HepG2 (cell line): ENCODE measurements around the gene SFMBT1. TPM values are rescaled to one million over a fixed set of nuclear protein-coding genes. Genes with fewer than 3 reads are reported as not detected.

Source experiments
- ATAC-seq: fragments of 200-7000 bp; cut with Tn5 transposase; 3 replicates; pipeline ENCODE4 v1.9.1; 2020; ENCODE audit warnings: mild to moderate bottlenecking, moderate library complexity
- BruUV-seq: library from RNA; stranded (reverse); fragments of 400-500 nt; replicated peaks from 2 replicates; lab custom pipeline; 2021; lab: Mats Ljungman, UMichigan
- CTCF ChIA-PET: fragments of 300-600 bp; formaldehyde crosslinking; extraction: SDS; loops from one replicate; lab custom pipeline; 2021; ENCODE audit warnings: low total read pairs, inconsistent platforms, low intra/inter-chr PET ratio; lab: Yijun Ruan, JAX
- POLR2A ChIA-PET: fragments of 350-600 bp; sonication (Branson Sonifier 250); formaldehyde crosslinking; loops from one replicate; lab custom pipeline; 2020; ENCODE audit warnings: antibody characterized with exemption, inconsistent platforms; lab: Yijun Ruan, JAX
- DNase-seq: peaks from one replicate; pipeline ENCODE4 v3.0.0-alpha.2; 2015; ENCODE audit warnings: low spot score
- FAIRE-seq: peaks from 3 replicates; lab custom pipeline; 2011; peaks lifted over from hg19 to GRCh38; lab: Jason Lieb, UNC
- H2AFZ ChIP-seq: one replicate; pipeline ENCODE4 v1.6.1; 2011; ENCODE audit warnings: low read length, inconsistent platforms
- H3K27ac ChIP-seq: fragments of 300-600 bp; 3 replicates; pipeline ENCODE4 v1.8.0; 2011; ENCODE audit warnings: mixed run types, mild to moderate bottlenecking, mixed read lengths, low read length, inconsistent platforms; ENCODE audit not compliant: insufficient read depth; ENCODE audit errors: extremely low read length
- H3K27me3 ChIP-seq, 2 experiments: fragments of 200-600 bp in 1 of 2; 2 replicates in 1 of 2; 3 replicates in 1 of 2; pipeline versions ENCODE4 v1.6.0 to v1.8.0; 2011; ENCODE audit warnings: low read length in 2 of 2, mild to moderate bottlenecking in 2 of 2, moderate library complexity in 2 of 2, inconsistent platforms in 1 of 2; ENCODE audit not compliant: insufficient read depth in 2 of 2, control insufficient read depth in 1 of 2
- H3K36me3 ChIP-seq, 2 experiments: fragments of 200-600 bp in 1 of 2; replicated peaks in 1 of 2; 2 replicates in 1 of 2; 3 replicates in 1 of 2; pipeline versions ENCODE4 v1.5.1 to v1.8.0; 2011; ENCODE audit warnings: low read length in 2 of 2, inconsistent platforms in 1 of 2; ENCODE audit not compliant: insufficient read depth in 2 of 2, control insufficient read depth in 1 of 2
- H3K4me1 ChIP-seq: 2 replicates; pipeline ENCODE4 v1.5.1; 2012; ENCODE audit warnings: low read length, inconsistent platforms; ENCODE audit not compliant: insufficient read depth
- H3K4me2 ChIP-seq: 2 replicates; pipeline ENCODE4 v1.6.0; 2011; ENCODE audit warnings: low read depth, low read length, inconsistent platforms
- H3K4me3 ChIP-seq, 3 experiments: fragments of 200-600 bp in 1 of 3; sonication (generic), shearing (Covaris generic) in 1 of 3; replicated peaks in 1 of 3; 2 replicates each; pipeline ENCODE4 v1.5.1; 2011 to 2016; ENCODE audit warnings: low read length in 3 of 3, inconsistent platforms in 2 of 3, low read depth in 2 of 3, mild to moderate bottlenecking in 2 of 3, control low read depth in 1 of 3, mixed read lengths in 1 of 3; ENCODE audit not compliant: insufficient read depth in 1 of 3
- H3K79me2 ChIP-seq: one replicate; pipeline ENCODE4 v1.6.1; 2011; ENCODE audit warnings: low read length, inconsistent platforms; ENCODE audit not compliant: insufficient read depth
- H3K9ac ChIP-seq: 2 replicates; pipeline ENCODE4 v1.6.0; 2011; ENCODE audit warnings: mild to moderate bottlenecking, low read depth, low read length, inconsistent platforms; ENCODE audit not compliant: insufficient read depth
- H3K9me3 ChIP-seq: 2 replicates; pipeline ENCODE4 v1.5.1; 2012; ENCODE audit warnings: mild to moderate bottlenecking, low read length
- H4K20me1 ChIP-seq: 2 replicates; pipeline ENCODE4 v1.6.0; 2011; ENCODE audit warnings: inconsistent platforms, mild to moderate bottlenecking, low read length, moderate library complexity; ENCODE audit not compliant: insufficient read depth
- ATF4 ChIP-seq, 2 experiments: fragments of 450-650 bp in 1 of 2; sonication (generic) in 1 of 2; formaldehyde crosslinking; IDR thresholded peaks; 2 replicates each; pipeline versions ENCODE4 v1.5.0 to v1.8.0; 2020 to 2022; ENCODE audit warnings: mild to moderate bottlenecking in 1 of 2, missing genetic modification reagents in 1 of 2
- EED ChIP-seq: sonication (generic); formaldehyde crosslinking; IDR thresholded peaks from 2 replicates; pipeline ENCODE4 v1.5.0; 2020; ENCODE audit warnings: mild to moderate bottlenecking, missing genetic modification reagents
- PHB2 ChIP-seq: fragments of 450-650 bp; IDR thresholded peaks from 2 replicates; pipeline ENCODE4 v1.6.1; 2018; ENCODE audit not compliant: partially characterized antibody
- PRMT3 ChIP-seq: sonication (generic); formaldehyde crosslinking; IDR thresholded peaks from 2 replicates; pipeline ENCODE4 v1.8.1; 2022; ENCODE audit warnings: low read depth, mild to moderate bottlenecking, moderate library complexity, missing genetic modification reagents, borderline replicate concordance
- SAFB2 ChIP-seq: sonication (generic); formaldehyde crosslinking; IDR thresholded peaks from 2 replicates; pipeline ENCODE4 v1.5.1; 2020; ENCODE audit warnings: missing genetic modification reagents, low read depth, mild to moderate bottlenecking, borderline replicate concordance
- USF2 ChIP-seq, 2 experiments: sonication (generic) in 1 of 2; formaldehyde crosslinking in 1 of 2; IDR thresholded peaks; 2 replicates each; pipeline versions ENCODE4 v1.5.1 to v1.6.1; 2011 to 2020; ENCODE audit warnings: borderline replicate concordance in 1 of 2, low read depth in 1 of 2, low read length in 1 of 2, mild to moderate bottlenecking in 1 of 2, missing genetic modification reagents in 1 of 2, moderate library complexity in 1 of 2
- YY1 ChIP-seq: IDR thresholded peaks from 2 replicates; pipeline ENCODE4 v1.6.1; 2011; ENCODE audit warnings: low read length, low read depth, moderate library complexity, mild to moderate bottlenecking; ENCODE audit not compliant: insufficient read depth, insufficient replicate concordance
- ZFAT ChIP-seq: sonication (generic); formaldehyde crosslinking; conservative IDR thresholded peaks from 2 replicates; pipeline ENCODE4 v1.8.1; 2023; ENCODE audit warnings: missing genetic modification reagents, inconsistent platforms
- ZNF362 ChIP-seq: sonication (generic); formaldehyde crosslinking; IDR thresholded peaks from 2 replicates; pipeline ENCODE4 v1.4.0; 2020; ENCODE audit warnings: missing genetic modification reagents, mild to moderate bottlenecking, borderline replicate concordance
- ZNF512 ChIP-seq: sonication (generic); formaldehyde crosslinking; IDR thresholded peaks from 2 replicates; pipeline ENCODE4 v1.4.0; 2020; ENCODE audit warnings: mild to moderate bottlenecking, missing genetic modification reagents
- ZNF772 ChIP-seq: sonication (generic); formaldehyde crosslinking; IDR thresholded peaks from 2 replicates; pipeline ENCODE4 v1.5.0; 2020; ENCODE audit warnings: mild to moderate bottlenecking, missing genetic modification reagents
- WGBS: methylation state at CpG from one replicate; pipeline ENCODE4 v1.1.6; 2017; ENCODE audit warnings: low lambda C conversion rate; 5-methylcytosine and 5-hydroxymethylcytosine counted together
- in situ Hi-C: cut with HindIII; loops from 2 replicates; pipeline ENCODE4 v1.10.0; 2017; ENCODE audit warnings: low pct_unique_long_range_greater_than_20kb; ENCODE audit not compliant: extremely low pct_ligation_motif_present
- intact Hi-C: fragments of 100-400 bp; cut with micrococcal nuclease; formaldehyde crosslinking; loops from one replicate; pipeline ENCODE4 v1.10.0; 2022; ENCODE audit not compliant: unreplicated experiment
- polyA plus RNA-seq, 8 experiments: library from polyadenylated mRNA; depleted of rRNA in 3 of 8; stranded (reverse) in 7 of 8; unstranded in 1 of 8; fragments of >200 nt; fragmentation: Illumina TruSeq in 4 of 8; extraction: Trizol in 4 of 8; gene quantifications; 2 replicates each; pipeline versions ENCODE4 v1.2.1 to v1.2.3, GENCODE V29; 2011 to 2016; ENCODE audit warnings: low read depth in 4 of 8, missing spikeins in 1 of 8, mixed read lengths in 1 of 8; ENCODE audit not compliant: insufficient read depth in 1 of 8
- total RNA-seq, 5 experiments: library from RNA; depleted of rRNA; stranded (reverse); fragments of >200 nt; fragmentation: Illumina TruSeq; extraction: Trizol; gene quantifications; 2 replicates each; pipeline ENCODE4 v1.2.3, GENCODE V29; 2016; ENCODE audit warnings: low read depth in 1 of 5
- TF ChIP-seq, protein P1 (sequence below): sonication (generic); formaldehyde crosslinking; IDR thresholded peaks from 2 replicates; pipeline ENCODE4 v1.4.0; 2020; ENCODE audit warnings: missing genetic modification reagents

Gene SFMBT1
- total and polyA plus RNA-seq, 2 of the 13 experiments (the other 11 are each of a cell fraction or from before 2014, with no cell fraction given) = 3.8 to 12.8 TPM

- no peak for TF ChIP-seq ZNF362
These were observed 22.3 kb upstream of the SFMBT1 start (continued) for GRCh38 chr3:53068176-53068575.

DNA sequence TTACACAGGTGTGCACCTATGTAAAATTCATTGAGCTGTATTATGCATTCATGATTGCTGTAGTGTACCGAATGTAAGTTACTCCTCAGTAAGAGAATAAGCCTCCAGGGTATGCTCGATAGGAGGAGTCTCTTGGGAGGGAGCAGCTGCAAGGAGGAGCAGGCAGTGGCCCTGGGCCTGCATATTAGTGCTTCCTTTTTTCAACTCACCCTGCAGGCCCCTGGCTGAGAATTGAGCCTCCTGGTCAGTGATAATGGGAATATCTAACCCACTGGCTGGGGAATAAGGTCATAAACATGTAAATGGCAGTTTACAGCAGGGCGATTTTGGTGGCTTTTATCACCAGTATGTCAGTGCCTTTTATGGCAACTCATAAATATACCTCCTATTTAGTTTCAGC lies 21.7 kb upstream of the SFMBT1 start:
- H3K4me1 ChIP-seq = peaks cover 14% of the 10 kb centered on the region
- no peak overlapping the region for H3K27ac ChIP-seq
- no peaks in the 10 kb centered on the region for H3K36me3 ChIP-seq
- H3K4me3 ChIP-seq = no peak overlapping the region
- no peak overlapping the region for H3K4me2 ChIP-seq
- no peak overlapping the region for H2AFZ ChIP-seq
- no peaks in the 10 kb centered on the region for H3K9me3 ChIP-seq
- WGBS = 57% methylated on average over 2 of the region's 3 CpGs
- no TSS peak for BruUV-seq
- peaks cover 2 to 3% of the 10 kb centered on the region in 2 experiments; a peak in 3 of 5 replicates for H3K27me3 ChIP-seq
- intact Hi-C loops (no loop called here), in situ Hi-C loops (no loop called here)
- H4K20me1 ChIP-seq = no peaks in the 10 kb centered on the region
- H3K79me2 ChIP-seq = no peaks in the 10 kb centered on the region
- ATAC-seq (no peak), DNase-seq (no peak), FAIRE-seq (no peak)
- no peak overlapping the region for H3K9ac ChIP-seq
- ChIA-PET POLR2A (no interaction called here), CTCF (no interaction called here)
- TF ChIP-seq PHB2 (no peak), ZNF512 (CRISPR knock-in tag) (no peak), SAFB2 (no peak), PRMT3 (no peak), ZNF772 (no peak), ZFAT (no peak), ATF4 (CRISPR knock-in tag; IDR thresholded peaks at IDR 0.05) (no peak), YY1 (no peak), USF2 (IDR thresholded peaks at IDR 0.05; ENCODE audit: low read depth, low read length) (no peak), USF2 (CRISPR knock-in tag; IDR thresholded peaks at IDR 0.05; ENCODE audit: borderline replicate concordance) (no peak), EED (no peak)
- TF ChIP-seq, protein P1, sequence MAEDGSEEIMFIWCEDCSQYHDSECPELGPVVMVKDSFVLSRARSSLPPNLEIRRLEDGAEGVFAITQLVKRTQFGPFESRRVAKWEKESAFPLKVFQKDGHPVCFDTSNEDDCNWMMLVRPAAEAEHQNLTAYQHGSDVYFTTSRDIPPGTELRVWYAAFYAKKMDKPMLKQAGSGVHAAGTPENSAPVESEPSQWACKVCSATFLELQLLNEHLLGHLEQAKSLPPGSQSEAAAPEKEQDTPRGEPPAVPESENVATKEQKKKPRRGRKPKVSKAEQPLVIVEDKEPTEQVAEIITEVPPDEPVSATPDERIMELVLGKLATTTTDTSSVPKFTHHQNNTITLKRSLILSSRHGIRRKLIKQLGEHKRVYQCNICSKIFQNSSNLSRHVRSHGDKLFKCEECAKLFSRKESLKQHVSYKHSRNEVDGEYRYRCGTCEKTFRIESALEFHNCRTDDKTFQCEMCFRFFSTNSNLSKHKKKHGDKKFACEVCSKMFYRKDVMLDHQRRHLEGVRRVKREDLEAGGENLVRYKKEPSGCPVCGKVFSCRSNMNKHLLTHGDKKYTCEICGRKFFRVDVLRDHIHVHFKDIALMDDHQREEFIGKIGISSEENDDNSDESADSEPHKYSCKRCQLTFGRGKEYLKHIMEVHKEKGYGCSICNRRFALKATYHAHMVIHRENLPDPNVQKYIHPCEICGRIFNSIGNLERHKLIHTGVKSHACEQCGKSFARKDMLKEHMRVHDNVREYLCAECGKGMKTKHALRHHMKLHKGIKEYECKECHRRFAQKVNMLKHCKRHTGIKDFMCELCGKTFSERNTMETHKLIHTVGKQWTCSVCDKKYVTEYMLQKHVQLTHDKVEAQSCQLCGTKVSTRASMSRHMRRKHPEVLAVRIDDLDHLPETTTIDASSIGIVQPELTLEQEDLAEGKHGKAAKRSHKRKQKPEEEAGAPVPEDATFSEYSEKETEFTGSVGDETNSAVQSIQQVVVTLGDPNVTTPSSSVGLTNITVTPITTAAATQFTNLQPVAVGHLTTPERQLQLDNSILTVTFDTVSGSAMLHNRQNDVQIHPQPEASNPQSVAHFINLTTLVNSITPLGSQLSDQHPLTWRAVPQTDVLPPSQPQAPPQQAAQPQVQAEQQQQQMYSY (CRISPR knock-in tag) = no peak
